ENCODE measurements around the gene DRC7. TPM values are rescaled to one million over a fixed set of nuclear protein-coding genes. Genes with fewer than 3 reads are reported as not detected.

The DRC7 gene
- total and polyA plus RNA-seq, 7 donors = not detected

Small RNA genes within 50 kb of the gene (small RNA-seq; reads per million reads assigned to genes)
- gene MIR6772 = 0 to 0.54 (median 0) reads per million in 3 donors

Other genes with a start within 250 kb of the DRC7 start
- gene CIAPIN1, start 247.4 kb upstream of the DRC7 start, total RNA-seq = 10 to 100 TPM; 17.1 to 22.5 (median 20.1) TPM
- gene CIAPIN1, start 247.4 kb upstream of the DRC7 start, polyA plus RNA-seq = 10 to 100 TPM; 34.8 to 46.2 (median 45.2) TPM
- 10 to 100 TPM; 61.4 to 74.5 (median 71.3) TPM for gene COQ9, start 247.3 kb upstream of the DRC7 start, total RNA-seq
- 100 to 1,000 TPM in 2 of 3 donors, 10 to 100 TPM in 1; 91.6 to 154 (median 123) TPM for gene COQ9, start 247.3 kb upstream of the DRC7 start, polyA plus RNA-seq
- 100 to 1,000 TPM in 2 of 4 donors, 10 to 100 TPM in 2; 60.7 to 141 (median 101) TPM for gene POLR2C, start 232.1 kb upstream of the DRC7 start, total RNA-seq
- gene POLR2C, start 232.1 kb upstream of the DRC7 start, polyA plus RNA-seq = 10 to 100 TPM; 52.3 to 77.7 (median 60.1) TPM
- 10 to 100 TPM in 2 of 4 donors, 1 to 10 TPM in 2; 3.9 to 21.8 (median 10.1) TPM for gene DOK4, start 208.3 kb upstream of the DRC7 start, total RNA-seq
- 100 to 1,000 TPM; 102 to 147 (median 103) TPM for gene DOK4, start 208.3 kb upstream of the DRC7 start, polyA plus RNA-seq
- 10 to 100 TPM; 17.8 to 46.8 (median 21.0) TPM for gene CCDC102A, start 158.2 kb upstream of the DRC7 start, total RNA-seq
- 1 to 10 TPM; 1.6 to 4.0 (median 2.4) TPM for gene CCDC102A, start 158.2 kb upstream of the DRC7 start, polyA plus RNA-seq
- gene ADGRG5, start 152.2 kb upstream of the DRC7 start, total RNA-seq = under 1 TPM in 1 of 4 donors, not detected in 3; 0.36 TPM
- gene ADGRG5, start 152.2 kb upstream of the DRC7 start, polyA plus RNA-seq = 1 to 10 TPM in 1 of 3 donors, under 1 TPM in 2; 0.60 to 4.0 (median 0.69) TPM
- gene ADGRG1, start 66.2 kb upstream of the DRC7 start, total RNA-seq = 1 to 10 TPM; 5.0 to 8.0 (median 6.7) TPM
- 10 to 100 TPM in 1 of 3 donors, 1 to 10 TPM in 2; 5.3 to 36.3 (median 7.8) TPM for gene ADGRG1, start 66.2 kb upstream of the DRC7 start, polyA plus RNA-seq
- gene ADGRG3, start 26.5 kb upstream of the DRC7 start, total RNA-seq = 1 to 10 TPM; 3.0 to 6.6 (median 4.9) TPM
- gene ADGRG3, start 26.5 kb upstream of the DRC7 start, polyA plus RNA-seq = 1 to 10 TPM in 2 of 3 donors, under 1 TPM in 1; 0.69 to 3.6 (median 2.4) TPM
- 10 to 100 TPM in 2 of 4 donors, 1 to 10 TPM in 2; 4.3 to 15.0 (median 10.1) TPM for gene KATNB1, start 41.0 kb downstream of the DRC7 start, total RNA-seq
- gene KATNB1, start 41.0 kb downstream of the DRC7 start, polyA plus RNA-seq = 10 to 100 TPM in 2 of 3 donors, 1 to 10 TPM in 1; 8.6 to 18.6 (median 10.8) TPM
- 10 to 100 TPM; 10.0 to 31.2 (median 21.6) TPM for gene KIFC3, start 107.7 kb downstream of the DRC7 start, total RNA-seq
- gene KIFC3, start 107.7 kb downstream of the DRC7 start, polyA plus RNA-seq = 1 to 10 TPM; 2.5 to 7.2 (median 6.4) TPM